Activated CD4-positive, CD25-positive, alpha-beta regulatory T cell treated with anti-CD3 and anti-CD28 coated beads, Interleukin-2, amount 50 U/mL, for 72 hours (primary cell): ENCODE data around the gene HSPBP1.
"Not testable (repeated sequence)": the region's sequence is repeated elsewhere in the genome, so short reads cannot be mapped to it uniquely, and the experiment has no call there.

Experiments
- DNase-seq: peaks from one replicate; pipeline ENCODE4 v3.0.0; 2021

The HSPBP1 gene

GRCh38 chr19:55231391-55232285 lies 48.3 kb downstream of the HSPBP1 start:
- DNase-seq, result no peak

DNA sequence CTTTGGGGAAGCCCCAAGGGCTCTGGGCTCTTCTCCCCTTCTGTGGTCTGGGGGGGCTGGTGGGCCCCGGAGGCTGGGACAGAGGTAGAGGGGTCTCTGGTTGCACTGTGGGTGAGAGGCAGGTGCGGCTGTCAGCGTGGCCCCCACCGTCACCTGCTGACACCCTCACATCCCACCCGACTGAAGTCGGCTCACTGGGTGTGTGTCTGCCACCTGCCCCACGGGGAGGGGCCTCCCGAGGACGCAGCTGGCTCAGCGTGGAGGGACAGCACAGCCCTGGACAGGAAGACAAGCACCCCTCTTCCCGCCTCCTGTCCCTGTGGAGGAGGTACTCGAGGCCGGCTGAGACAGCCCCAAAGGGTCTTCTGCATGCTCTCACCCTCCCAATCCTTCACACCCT lies 49.1 kb downstream of the HSPBP1 start:
- no peak for DNase-seq

DNA sequence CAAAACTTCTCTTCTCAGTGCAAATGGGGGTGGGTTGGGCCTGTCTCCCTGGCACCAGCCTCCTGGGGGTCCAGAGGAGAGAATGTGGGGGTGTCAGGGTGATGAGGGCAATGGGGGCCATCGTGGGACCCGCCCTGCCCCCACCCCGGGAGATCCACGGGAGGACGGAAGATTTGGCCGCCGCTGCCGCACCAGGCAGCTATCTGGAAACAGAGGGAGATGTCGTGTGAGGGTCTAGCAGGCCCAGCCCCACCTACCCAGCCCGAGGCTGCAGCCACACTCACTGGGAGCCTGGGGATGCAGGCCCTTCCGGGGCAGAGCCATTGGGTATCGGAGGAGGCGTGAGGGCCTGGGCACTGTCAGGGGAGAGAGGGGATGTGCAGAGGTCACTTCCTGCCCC lies 49.6 kb downstream of the HSPBP1 start:
- no peak for DNase-seq

GRCh38 chr19:55229789-55230182 lies 50.1 kb downstream of the HSPBP1 start:
- DNase-seq, result no peak

- DNase-seq, result no peak
Measured at GRCh38 chr19:55229145-55229788, 50.6 kb downstream of the HSPBP1 start.

- no peak for DNase-seq
Measured at GRCh38 chr19:55228403-55229031, 51.4 kb downstream of the HSPBP1 start, which contains the start of gene TMEM86B. Gene TMEM86B, minus strand, starts transcription at chr19:55228763. Its CDS starts 22 bp downstream, at chr19:55228741.

GRCh38 chr19:55228015-55228391 lies 51.9 kb downstream of the HSPBP1 start:
- DNase-seq, result no peak

- no peak for DNase-seq
Measured at GRCh38 chr19:55227241-55228014, 52.5 kb downstream of the HSPBP1 start.

DNA sequence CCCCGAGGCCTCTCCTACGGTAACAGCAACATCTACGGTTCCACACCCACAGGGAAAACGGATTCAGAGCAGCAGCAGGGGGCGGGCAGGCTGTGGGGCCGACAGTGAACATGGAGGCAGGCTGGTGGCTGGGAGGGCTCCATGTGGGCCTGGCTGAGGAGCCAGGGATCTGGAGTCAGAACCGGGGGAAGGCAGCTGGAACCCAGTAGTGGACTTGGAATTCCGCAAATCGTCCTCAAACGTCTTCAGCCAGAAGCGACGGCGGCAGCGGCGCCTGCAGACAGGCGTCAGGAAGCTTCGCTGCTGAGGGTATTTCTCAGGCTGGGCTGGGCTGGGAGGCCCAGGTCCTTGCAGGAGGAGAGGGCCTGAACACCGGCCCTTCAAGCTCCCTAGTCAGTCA lies 53.1 kb downstream of the HSPBP1 start:
- DNase-seq, result no peak

- DNase-seq, result no peak
Measured at GRCh38 chr19:55226273-55226672, 53.6 kb downstream of the HSPBP1 start.

DNA sequence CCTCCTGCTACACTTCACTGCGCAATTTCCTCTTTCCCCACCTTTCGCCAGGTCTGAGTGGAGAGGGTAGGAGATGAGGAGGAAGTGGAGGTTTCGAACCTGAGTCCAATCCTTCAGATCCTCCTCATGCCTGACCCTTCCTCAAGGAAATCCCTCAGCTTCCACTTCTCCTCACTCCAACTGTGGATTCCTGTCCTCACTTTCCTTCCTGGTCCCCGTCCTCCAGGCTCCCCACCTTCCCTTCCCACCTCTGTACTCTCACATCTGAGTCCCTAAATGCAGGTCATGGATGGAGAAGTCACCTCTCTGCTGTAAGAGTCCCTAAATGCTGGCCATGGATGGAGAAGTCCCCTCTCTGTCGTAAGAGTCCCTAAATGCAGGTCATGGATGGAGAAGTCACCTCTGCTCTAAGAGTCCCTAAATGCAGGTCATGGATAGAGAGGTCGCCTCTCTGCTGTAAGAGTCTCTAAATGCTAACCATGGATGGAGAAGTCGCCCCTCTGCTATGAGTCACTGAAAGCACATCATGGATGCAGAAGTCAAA lies 54.4 kb downstream of the HSPBP1 start:
- no peak for DNase-seq

GRCh38 chr19:55224679-55225414 lies 55.1 kb downstream of the HSPBP1 start:
- DNase-seq, result not testable (repeated sequence)

DNA sequence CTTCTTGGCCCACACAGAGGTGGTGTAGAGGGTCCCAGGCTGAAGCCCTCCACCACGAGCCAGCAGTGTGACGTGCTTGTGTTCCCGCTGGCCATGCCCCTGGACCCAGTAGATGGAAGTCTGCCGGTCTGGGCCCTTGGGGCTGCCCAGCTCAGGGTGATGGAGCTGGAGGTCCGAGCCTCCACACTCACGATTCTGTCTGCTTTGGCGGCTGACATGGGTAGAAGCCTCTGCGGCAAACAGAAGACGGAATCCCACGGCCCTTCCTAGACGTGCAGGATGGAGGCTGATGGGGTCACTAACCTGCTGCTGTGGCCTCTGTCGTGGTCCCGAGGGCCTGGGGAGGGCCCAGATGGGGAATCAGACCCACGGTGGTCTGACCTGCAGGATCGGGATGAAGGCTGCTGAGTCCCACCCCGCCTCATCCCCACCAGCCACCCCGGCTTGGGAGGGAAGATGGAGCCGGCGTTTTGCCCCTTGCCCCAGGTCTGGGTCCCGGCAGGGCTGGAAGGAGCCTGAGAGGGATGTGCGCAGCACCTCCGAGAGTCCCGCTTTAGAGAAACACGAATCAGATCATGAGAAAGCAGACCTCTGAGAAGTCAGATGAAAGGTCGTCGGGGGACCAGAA lies 55.8 kb downstream of the HSPBP1 start:
- no peak for DNase-seq

DNA sequence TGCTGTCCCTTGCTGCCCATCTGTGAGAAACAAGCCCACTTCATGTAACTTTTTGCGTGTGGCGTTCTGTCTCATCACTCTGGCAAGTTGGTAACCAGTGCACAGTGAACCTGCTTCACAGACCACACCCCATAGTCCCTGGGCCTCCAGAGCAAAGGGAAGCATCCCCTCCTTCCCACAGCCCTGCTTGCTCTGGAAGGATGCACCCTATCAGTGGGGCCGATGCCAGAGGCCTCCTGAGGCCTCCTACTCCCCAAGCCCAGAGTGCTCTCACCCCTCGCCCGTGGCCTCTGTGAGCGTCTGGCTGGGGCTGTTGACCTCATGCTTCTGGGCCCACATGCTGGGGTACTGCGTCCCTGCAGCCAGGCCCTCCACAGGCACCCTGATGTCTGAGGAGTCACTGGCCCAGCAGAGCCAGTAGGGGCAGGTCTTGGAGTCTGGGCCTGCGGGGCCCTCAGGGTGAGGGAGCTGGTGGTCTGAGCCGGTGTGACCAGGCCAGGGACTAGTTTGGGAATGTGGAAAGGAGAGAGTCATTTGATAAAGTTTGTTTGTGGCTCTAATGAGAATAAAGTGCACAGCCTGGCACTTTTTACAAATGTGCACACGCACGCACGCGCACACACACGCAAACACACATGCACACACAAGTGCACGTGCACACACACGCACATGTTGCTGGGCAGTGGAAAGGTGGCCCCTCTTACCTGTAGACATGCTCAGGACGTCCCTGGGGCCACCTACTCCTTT lies 56.4 kb downstream of the HSPBP1 start:
- no peak for DNase-seq

- DNase-seq, result no peak
Measured at GRCh38 chr19:55220525-55220924, 59.4 kb downstream of the HSPBP1 start.

GRCh38 chr19:55216461-55217198 lies 63.3 kb downstream of the HSPBP1 start:
- no peak for DNase-seq

- no peak for DNase-seq
Measured at GRCh38 chr19:55213547-55213946, 66.4 kb downstream of the HSPBP1 start.

DNA sequence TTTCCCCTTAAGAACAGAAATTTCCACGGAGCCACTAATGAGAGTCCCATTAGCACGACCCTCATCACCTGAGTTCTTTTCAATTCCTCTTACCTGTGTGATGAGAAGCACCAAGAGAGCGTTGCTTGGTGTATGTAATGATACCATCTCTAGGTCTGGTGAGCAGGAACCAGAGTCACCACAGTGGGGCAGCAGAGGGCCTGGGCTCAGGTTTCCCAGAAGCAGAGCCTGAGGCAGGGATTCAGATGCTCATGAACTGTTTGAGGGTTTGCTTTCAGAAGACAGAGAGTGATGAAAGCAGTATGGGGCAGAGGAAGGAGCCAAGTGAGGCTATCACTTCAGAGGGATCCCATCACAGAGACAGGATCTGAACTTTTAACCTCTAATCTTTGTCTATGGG lies 67.5 kb downstream of the HSPBP1 start:
- DNase-seq, result peak; percentile 58
